IPS DF 4.7 (cell line): ENCODE data around the gene BAHCC1.

Experiments
- DNase-seq: peaks from one replicate; pipeline ENCODE4 v3.0.0-alpha.2; 2013; ENCODE audit warnings: low spot score; ENCODE audit errors: extremely low read depth

The BAHCC1 gene

DNA sequence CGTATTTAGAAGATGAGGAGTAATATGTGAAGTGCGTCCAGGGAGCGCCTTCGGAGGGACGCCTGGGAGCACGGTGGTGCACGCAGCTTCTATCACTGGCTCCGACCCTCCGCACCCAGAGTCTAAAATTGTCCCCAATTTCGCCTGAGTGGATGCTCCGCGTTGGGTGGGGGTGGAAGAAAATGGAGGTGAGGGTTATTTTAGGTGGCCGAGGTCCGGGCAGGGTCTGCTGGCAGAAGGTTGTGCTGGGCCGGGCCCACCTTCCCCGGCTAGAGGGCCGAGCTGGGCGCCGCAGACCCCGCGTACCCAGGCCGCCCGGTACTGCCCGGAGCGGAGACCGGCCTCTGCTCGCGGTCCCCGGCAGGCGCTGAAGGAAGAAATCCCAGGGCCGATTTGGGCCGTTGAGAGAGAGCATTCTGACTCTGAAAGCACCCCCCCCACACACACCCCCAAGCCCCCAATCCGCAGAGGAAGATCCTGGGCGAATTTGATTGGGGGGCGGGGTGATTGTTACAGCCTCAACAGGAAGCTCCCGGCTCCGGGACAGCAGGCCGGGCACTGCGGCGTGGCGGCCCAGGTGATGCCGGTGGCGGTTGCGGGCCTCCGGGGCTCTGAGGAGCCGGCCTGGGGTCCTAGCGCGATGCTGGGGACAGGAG is 3.0 kb downstream of the BAHCC1 start:
- no peak for DNase-seq

DNA sequence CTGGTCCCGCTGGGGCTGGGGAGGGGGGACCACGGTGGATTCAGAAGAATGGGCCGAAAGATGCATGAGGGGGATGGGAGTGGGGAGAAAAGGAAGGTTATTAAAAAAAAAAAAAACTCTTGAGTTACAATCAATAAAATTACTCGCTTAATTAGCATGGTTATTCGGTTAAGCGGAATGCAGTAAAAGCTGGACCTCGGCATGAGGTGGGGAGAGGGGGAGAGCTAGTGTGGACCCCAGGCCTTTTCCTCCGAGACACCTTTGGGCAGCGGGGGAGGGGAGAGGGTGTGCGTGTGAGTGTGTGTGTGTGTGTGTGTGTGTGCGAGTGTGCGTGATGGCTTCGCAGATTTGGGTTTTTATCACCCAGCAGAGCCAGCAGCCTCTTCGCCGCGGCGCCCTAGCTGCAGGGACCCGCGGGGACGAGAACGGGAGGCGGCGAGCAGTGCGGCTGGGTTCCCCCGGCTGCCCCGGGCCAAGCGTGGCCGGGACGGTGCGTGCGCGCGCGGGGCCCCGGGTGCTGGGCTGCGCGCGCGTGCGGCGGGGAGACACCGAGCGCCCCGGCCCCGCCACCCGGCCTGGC is 3.7 kb downstream of the BAHCC1 start:
- DNase-seq, result no peak

DNA sequence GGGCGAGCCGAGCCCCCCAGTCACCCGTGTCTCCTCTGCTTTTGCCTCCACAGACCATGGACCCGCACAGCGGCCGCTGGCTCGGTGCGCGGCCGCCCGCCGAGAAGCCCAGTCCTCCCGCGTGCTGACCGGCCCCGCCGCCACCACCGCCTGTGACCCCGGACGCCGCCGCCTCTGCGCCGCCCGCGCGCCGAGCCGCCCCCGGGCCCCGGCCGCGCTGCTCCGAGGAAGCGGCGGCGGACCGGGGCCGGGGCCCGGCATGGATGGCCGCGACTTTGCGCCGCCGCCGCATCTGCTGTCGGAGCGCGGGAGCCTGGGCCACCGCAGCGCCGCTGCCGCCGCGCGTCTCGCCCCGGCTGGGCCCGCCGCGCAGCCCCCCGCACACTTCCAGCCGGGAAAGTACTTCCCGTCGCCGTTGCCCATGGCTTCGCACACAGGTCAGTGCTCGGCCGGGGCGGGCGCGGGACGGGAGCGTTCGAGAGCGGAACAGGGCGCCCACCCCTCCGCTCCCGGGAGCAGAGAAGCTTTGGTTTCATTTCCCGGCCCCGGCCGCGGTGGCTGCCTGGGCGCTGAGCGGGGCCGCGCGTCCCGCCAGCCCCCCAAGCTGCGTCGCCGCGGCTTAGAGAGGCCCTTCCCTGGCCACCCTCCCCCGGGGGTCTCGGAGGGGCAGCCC is 4.4 kb downstream of the BAHCC1 start:
- no peak for DNase-seq

DNA sequence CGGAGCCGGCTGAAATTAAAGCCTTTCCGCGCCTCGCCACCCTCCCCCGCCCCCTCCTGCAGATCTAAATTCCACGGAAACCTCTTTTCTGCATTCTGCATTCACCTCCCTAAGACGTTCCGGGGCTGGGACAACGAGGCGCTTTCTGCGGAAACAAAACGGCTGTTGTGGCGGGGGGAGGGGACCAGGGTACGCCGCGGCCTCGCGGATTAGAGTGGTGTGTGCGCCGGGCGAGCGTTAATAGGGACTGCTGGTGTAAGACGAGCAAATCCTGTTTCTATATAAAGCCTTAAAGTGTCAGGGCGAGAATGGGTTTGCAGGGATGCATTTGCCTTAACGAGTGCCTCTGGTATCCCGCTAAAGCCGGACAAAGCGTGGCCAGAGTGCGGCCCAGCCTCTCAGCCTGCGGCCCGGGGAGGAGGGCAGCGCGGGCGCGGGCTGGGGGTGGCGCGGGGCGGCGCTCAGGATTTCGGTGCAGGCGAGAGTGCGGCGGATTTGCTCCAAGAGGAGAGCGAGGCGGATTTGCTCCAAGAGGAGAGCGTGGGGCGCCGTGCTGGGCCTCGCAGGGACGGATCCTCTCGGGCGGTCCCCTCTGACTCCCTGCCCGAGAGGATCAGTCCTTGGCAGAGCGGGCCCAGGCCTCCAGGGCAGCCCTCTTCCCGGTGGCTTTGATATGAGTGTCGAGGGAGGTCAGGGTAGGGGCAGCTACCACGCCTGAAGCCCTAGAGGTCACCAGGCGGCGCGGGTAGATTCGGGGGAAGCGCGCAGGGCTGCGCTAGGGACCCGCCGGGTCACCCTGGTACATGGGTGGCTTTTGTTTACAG is 5.1 kb downstream of the BAHCC1 start:
- DNase-seq, result no peak

DNA sequence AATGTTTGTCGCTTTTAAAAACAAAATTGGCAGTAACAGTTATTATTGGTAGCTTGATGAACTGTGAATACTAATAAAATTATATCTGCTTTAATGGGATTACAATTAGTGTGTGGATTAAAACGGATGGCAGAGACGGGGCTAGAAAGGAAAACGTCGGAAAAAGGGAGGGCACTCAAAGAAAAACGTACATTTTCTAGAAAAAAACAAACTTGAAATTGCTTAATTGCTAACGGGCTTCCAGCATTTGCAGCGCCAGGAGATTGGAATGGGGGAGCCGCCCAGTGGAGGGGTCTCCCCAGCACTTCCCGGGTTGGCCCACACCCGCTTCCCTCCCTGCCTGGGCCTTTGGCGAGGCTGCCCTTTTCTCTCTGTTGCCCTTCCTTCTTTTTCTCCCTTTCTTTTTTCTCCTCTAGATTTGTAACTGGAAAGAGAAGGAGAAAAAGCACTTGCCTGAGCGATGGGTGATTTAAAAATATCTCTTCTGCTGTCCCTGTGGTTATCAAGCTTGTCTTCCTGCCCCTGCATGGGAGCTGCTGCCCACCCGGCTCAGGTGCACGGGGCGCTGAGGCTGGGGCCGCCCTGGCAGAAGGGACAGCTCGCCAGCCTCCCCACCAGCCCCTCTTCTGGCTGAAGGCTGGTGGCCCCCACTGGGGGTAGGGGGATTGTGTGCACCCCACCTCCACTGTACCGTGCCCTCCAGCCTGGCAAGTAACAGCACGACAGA is 5.9 kb downstream of the BAHCC1 start:
- DNase-seq, result no peak

DNA sequence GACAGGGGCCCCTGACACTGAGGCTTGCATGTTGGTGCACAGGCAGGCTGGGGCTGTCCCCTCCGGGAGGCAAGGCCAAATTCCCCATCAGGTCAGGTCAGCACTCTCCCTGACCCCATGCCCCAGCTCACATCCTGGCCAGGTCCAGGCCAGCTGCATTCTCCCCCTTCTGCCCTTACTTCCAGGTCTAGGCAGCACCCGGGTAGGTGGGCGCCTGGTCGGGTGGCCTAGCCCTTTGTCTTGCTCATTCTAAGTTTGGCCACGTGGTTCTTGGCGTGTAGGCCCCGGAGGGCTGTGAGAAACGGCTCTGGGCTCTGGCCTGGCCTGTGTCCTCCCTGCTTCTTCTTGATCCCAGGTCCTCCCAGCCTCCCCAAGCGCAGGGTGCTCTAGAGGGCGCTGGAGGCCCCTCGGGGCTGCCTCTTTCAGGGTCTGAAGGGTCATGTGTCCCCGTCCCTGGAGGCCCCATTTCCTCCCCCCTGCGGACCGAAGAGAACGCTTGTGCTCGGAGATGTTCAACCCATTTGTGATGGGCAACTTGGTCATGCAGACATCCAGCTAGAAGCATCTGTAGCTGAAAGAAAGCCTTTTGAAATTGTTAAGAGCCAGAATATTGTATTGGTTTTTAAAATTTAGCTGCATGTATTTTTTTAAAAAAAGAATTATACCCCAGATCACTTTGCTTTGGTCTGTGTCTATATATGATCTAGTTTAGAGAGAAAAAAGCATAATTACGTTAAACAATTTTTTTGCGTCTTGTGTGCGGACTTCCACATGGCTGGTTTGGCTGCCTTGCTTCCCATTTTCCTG is 6.7 kb downstream of the BAHCC1 start:
- no peak for DNase-seq

DNA sequence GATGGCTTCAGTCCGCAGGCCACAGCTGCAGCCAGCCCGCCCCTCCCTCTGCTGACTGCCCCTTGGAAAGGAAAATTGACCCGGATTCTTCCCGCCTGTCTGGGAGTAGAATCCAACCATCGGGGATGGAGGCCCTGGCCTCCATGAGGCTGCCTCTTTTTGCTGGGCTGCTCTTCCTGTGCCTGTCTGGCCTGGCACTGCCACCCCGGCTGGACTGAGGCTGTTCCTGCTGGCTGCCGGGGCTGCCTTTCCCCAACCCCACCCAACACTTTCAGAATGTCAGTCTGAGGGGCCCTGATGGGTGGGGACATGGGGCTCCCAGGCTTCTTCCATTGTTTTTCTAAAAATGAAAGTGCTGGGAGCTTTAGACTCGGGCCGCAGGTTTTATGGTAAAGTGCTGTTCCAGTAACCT is 7.3 kb downstream of the BAHCC1 start:
- DNase-seq, result no peak

DNA sequence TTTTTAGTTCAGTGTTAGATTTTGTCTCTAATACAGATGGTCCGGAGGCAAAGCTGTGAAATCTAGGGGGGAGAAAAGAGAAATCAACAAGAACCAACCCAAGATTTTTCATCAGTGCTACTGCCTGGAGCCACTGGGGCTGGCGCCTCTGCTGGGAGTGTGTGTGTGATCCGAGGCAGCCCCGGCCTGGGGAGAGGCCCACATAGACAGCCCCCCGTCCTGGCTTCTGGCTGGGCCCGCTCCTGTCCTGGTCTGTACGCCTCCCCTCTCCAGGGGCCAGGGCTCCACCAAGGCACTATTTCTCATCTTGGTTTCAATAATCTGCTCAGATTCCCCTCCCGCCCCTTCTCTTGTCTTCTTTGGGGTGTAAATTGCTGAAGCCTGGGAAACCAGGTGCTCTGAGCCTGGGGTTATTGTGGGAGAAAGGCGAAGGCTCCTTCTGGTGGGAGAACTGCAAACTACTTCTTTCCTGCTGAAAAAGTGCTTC is 7.8 kb downstream of the BAHCC1 start:
- DNase-seq, result no peak

DNA sequence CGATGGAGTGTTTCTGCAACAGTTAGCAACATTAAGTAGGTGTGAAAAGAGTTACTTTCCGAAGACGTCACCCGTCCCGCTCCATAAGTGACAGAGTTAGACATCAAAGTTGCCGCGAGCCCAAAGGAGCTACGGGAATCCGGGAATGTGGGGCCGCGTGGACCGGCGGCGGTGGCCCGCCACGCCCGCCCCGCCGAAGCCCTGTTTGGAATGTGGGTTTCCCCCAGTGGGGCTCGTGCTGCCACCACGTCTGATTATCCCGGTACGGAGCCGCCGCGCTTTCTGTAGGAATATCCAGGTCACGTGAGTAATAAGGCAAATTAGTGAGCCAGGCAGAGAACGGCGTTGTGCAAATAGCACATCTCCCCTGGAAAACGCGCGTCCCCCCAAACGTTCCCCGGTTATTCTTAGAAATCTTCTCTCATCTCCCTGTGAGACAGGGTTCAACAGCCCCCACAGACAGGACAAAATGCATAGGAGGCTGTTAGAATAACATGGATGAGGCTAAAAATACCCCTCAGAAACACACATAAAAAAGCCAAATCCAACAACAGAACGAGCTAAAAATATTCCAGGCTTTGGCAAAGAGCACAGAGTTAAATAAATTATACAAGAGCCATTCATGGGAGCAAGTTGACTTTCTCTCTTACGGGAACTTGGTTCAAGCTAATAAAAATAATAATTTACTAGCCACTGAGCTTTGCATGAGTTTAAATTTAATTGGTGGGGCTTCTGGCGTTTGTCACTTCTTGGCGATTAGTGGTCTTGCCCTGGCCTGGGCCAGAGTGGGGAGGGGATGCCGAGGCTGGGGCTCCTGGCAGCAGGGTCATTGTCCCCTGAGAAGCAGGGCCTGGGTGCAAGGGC is 8.6 kb downstream of the BAHCC1 start:
- DNase-seq, result no peak

DNA sequence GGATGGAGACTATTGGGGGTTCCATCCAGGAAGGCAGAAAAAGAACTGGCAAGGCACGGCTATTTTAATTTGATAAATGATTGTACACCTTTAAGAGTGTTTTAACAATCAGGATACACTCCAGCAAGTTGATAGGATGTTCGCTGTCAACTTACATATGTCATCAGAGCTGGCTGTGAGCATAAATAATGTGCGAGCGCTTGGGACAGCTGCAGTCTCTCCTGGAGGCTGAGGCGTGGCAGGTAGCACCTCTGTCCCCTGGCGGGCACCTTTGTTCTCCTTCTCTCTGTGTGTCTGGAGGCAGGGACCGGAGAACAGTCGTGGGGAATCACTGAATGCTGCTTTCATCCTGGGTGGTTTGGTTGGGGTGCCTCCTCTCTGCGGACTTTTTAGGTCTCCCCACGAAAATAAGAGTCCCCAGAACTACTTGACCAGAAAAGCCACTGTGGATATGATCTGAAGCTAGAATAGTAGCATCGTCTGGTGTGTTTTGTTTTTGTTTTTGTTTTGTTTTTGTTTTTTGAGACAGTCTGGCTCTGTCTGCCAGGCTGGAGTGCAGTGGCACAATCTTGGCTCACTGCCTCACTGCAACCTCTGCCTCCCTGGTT is 9.4 kb downstream of the BAHCC1 start:
- DNase-seq, result no peak

DNA sequence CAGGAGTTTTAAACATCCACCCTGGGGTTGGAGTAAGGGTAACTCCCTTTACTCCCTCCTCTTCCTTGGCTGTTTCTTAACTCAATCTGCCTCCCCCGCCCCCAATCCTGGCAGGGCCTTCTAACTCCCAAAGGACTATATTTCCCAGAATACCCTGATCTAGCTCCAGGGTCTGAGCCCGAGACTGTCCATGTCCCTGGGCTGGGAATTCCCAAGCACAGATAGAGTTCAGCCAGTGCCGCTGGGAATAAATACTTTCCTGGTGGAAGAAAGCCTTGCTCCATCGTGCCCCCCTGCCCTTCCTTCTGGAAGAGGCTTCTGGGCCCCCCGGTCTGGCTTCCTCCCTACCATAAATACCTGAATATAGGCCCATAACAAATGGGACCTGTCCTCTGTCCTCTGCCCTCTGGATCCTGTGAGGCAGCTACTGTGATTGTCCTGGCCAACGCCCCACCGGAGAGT is 10.2 kb downstream of the BAHCC1 start:
- no peak for DNase-seq

DNA sequence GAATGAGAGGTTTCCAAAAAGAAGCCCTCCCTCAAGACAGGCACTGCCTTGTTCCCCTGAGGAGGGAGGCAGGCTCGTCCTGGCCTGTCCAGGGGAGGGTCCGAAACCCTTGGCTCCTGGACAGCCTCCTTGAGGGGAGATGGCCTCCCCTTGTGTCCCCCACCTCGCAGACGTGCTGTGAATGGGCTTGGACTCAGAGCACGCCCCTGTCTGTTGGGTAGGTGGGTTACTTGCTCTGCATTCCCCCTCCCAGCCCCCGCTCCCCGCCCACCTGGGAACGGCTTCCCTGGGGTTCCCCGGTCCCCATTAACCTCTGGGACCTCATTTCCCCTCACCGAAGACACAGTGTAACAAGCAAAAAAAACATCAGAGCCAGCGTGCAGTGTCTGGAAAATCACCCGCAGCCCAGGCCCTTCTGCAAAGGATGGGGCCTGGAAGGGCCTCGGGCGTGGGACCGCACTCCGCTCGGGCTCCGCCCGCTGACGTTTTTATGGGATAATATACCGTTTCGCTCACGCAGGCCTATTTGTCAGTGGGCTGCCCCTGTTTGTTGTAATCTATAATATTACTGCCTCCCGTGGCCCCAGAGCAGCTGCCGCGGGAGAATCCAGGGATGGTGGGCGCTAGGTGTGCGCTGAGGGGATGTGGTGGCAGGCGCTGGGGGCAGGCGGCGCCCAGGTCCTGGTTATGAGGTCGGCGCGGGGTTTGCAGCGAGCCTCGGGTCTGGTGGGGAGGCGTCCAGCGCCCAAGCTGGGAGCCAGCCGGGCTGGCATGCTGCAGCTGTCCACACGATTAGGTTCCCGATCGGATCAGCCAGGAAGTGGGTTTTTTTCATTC is 11.1 kb downstream of the BAHCC1 start:
- no peak for DNase-seq

DNA sequence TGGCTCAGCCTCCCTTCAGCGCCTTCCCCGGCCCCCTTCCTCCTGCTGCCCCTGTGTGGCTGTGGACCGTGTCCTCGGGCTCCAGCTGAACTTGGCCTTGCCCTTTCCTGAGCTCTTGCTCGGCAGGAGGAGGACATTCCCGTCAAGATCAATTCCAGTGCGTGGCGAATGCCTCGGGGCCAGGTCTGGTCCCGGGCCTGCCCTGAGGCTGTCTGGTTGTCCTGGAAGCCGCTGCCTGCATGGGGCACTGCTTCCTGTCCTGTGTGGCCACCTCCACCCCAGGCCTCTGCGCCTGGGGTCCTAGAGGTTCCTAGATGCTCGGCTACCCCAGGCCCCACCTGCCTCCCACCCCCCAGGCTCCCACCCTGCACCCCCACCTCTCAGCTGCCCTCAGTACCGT is 12.8 kb downstream of the BAHCC1 start:
- DNase-seq, result no peak

DNA sequence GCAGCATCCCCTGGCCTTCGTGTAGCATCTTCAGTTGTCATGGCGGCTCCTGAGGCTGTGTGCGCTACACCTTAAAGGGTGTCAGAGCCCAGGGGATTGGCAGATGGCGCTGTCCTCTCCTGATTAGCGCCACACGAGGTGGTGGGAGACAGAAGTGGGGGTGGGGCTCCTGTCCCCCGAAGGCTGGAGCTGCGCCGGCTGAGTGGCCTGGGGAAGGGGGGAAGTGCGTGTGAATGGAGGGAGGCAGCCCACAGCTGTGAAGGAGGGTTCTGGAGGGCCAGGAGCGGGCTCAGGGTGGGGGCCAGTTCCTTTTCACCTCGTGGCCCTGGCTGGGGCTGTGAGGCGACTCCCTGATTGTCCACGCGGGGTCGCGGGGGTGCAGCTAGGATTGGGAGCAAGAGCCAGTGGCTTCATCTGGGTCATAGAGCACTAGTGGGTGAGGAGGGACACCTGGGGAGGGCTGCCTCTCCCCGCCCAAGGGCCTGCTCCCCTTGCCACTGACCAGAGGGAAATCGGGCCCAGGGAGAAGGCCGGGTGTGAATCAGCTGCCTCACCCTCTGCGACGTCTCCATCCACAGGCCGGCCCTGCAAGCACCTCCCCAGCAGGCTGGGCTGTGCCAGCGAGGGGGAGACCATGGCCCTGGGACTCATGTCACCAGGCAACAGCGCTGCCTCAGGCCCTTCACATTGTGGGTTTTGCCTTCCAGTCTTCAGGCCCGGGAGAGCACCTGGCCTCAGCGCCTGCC is 14.1 kb downstream of the BAHCC1 start:
- DNase-seq, result no peak

DNA sequence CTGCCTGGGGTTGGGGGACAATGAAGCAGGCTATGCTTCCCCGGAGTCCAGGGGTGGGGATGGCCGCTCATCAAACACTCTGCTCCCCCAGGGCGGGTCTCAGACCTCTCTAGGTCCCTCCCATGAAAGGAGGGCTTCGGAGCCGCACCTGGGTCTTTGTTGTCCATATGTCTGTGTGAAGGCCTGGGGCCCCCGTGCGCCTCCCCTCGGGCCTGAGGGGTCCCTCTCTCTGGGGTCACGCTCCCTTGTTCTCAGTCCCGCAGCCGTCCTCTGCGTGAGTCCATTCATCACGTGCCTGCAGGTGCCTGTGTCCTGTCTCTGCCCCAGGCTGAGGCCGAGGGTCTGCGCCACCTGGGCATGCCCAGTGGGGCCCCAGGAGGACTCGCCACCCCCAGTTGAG is 15.6 kb downstream of the BAHCC1 start:
- DNase-seq, result no peak

DNA sequence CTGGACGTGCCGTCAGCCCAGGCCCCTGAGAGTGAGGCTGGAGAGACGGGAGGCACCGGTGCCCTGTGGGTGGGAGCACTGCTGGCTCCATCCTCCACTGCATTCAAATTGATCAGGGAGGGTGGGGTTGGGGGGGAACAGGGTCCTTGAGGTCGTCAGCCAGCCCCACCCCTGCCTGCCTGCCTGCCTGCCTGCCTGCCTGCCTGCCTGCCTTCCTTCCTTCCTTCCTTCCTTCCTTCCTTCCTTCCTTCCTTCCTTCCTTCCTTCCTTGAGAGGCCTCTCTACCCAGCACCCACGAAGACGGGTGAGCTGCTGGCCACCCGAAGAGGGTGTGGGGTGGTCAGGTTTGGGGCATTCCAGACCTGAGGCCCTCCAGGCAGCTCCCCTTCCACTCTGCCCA is 16.0 kb downstream of the BAHCC1 start:
- no peak for DNase-seq

DNA sequence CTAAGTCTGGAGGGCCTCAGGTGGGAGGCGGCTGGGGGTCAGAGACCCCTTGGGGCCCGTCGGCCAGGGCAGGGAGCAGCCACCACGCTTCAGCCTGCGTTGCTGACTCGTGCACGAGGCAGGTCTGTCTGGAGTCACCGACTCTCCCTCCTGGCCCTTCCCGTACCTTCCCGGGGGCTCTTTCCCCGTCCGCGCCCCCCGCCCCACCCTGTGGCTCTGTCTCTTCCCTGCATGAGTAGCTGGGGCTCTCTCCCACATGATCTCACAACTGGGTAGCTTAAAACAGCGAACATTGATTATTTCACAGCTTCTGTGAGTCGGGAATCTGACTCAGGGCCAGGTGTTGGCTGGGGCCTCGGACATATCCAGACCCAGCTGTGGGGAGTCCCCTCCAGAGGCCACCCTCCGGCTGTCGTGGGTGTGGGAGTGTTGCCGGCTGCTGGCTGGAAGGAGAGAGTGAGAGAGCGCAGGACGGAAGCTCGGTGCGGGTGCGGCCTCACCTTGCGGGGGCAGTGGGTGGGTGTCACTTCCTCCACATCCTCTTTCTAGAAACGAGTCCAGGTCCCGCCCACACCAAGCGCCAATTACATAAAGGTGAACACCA is 17.3 kb downstream of the BAHCC1 start:
- DNase-seq, result no peak
